ENCODE data around the gene TACR2. TPM values are rescaled to one million over a fixed set of nuclear protein-coding genes. Genes with fewer than 3 reads are reported as not detected.

TACR2 gene
- total and polyA plus RNA-seq, 4 donors = 0.31 to 2.5 (median 0.49) TPM; not detected in 1

- WGBS, 2 donors = 36% methylated on average over 3 of the region's 3 CpGs
- no peaks in the 10 kb centered on the region for H3K4me1 ChIP-seq (ENCODE audit: control insufficient read depth in 1 of 2, insufficient read depth in 2 of 2, low read length in 2 of 2)
- H3K27ac ChIP-seq (ENCODE audit: low read depth in 1 of 2, low read length in 2 of 2) = peak overlapping the region in 1 of 2 donors; percentile 7
- peaks cover 11 to 20% of the 10 kb centered on the region in 2 donors for H3K36me3 ChIP-seq (ENCODE audit: control insufficient read depth in 1 of 2, insufficient read depth in 2 of 2, low read length in 1 of 2)
- ATAC-seq (ENCODE audit: low FRiP score) (peak; percentile 52), DNase-seq (no peak)
- H3K27me3 ChIP-seq (ENCODE audit: control insufficient read depth in 1 of 2, insufficient read depth in 2 of 2, low read length in 1 of 2) = no peaks in the 10 kb centered on the region
- H3K9me3 ChIP-seq (ENCODE audit: control insufficient read depth, low read length) = no peaks in the 10 kb centered on the region
- H3K4me3 ChIP-seq (ENCODE audit: low read length in 2 of 2) = no peak overlapping the region
- intact Hi-C loops (cut with DNase I) = no loop called here
Measured at GRCh38 chr10:69383558-69383957, 33.2 kb downstream of the TACR2 start.

- no peaks in the 10 kb centered on the region for H3K9me3 ChIP-seq (ENCODE audit: control insufficient read depth, low read length)
- 78 to 80% methylated on average over 26 of the region's 26 CpGs for WGBS, 2 donors
- H3K27me3 ChIP-seq (ENCODE audit: control insufficient read depth in 1 of 2, insufficient read depth in 2 of 2, low read length in 1 of 2) = no peaks in the 10 kb centered on the region
- H3K36me3 ChIP-seq (ENCODE audit: control insufficient read depth in 1 of 2, insufficient read depth in 2 of 2, low read length in 1 of 2) = peaks cover 11 to 19% of the 10 kb centered on the region in 2 donors
- ATAC-seq (ENCODE audit: low FRiP score) (peak; percentile 43), DNase-seq (no peak)
- no peak overlapping the region for H3K27ac ChIP-seq (ENCODE audit: low read depth in 1 of 2, low read length in 2 of 2)
- no peak overlapping the region for H3K4me3 ChIP-seq (ENCODE audit: low read length in 2 of 2)
- intact Hi-C loops (cut with DNase I) = no loop called here
- no peaks in the 10 kb centered on the region for H3K4me1 ChIP-seq (ENCODE audit: control insufficient read depth in 1 of 2, insufficient read depth in 2 of 2, low read length in 2 of 2)
Measured at GRCh38 chr10:69382382-69383117, 34.2 kb downstream of the TACR2 start.

GRCh38 chr10:69379800-69380199 lies 36.9 kb downstream of the TACR2 start:
- 94% methylated on average over 16 of the region's 16 CpGs for WGBS, 2 donors
- Histone ChIP-seq H3K4me3 (ENCODE audit: low read length in 2 of 2) (no peak overlapping the region), H3K27ac (ENCODE audit: low read depth in 1 of 2, low read length in 2 of 2) (no peak overlapping the region), H3K9me3 (ENCODE audit: control insufficient read depth, low read length) (no peaks in the 10 kb centered on the region), H3K36me3 (ENCODE audit: control insufficient read depth in 1 of 2, insufficient read depth in 2 of 2, low read length in 1 of 2) (peaks cover 9 to 11% of the 10 kb centered on the region in 2 donors), H3K4me1 (ENCODE audit: control insufficient read depth in 1 of 2, insufficient read depth in 2 of 2, low read length in 2 of 2) (no peaks in the 10 kb centered on the region), H3K27me3 (ENCODE audit: control insufficient read depth in 1 of 2, insufficient read depth in 2 of 2, low read length in 1 of 2) (no peaks in the 10 kb centered on the region)
- ATAC-seq (ENCODE audit: low FRiP score) (no peak), DNase-seq (peak in 1 of 2 donors; percentile 76)
- intact Hi-C loops (cut with DNase I) = loop anchor here in 1 of 2 donors (5.0 kb wide), 1 partner anchor 62 kb away; no protein-coding TSS in a partner anchor

GRCh38 chr10:69377933-69378332 lies 38.8 kb downstream of the TACR2 start:
- intact Hi-C loops (cut with DNase I) = loop anchor here in 1 of 2 donors (5.0 kb wide), 1 partner anchor 61 kb away; no protein-coding TSS in a partner anchor
- Histone ChIP-seq H3K27ac (ENCODE audit: low read depth in 1 of 2, low read length in 2 of 2) (peak overlapping the region in 1 of 2 donors; percentile 71), H3K27me3 (ENCODE audit: control insufficient read depth in 1 of 2, insufficient read depth in 2 of 2, low read length in 1 of 2) (no peaks in the 10 kb centered on the region), H3K4me1 (ENCODE audit: control insufficient read depth in 1 of 2, insufficient read depth in 2 of 2, low read length in 2 of 2) (no peaks in the 10 kb centered on the region), H3K4me3 (ENCODE audit: low read length in 2 of 2) (no peak overlapping the region), H3K9me3 (ENCODE audit: control insufficient read depth, low read length) (no peaks in the 10 kb centered on the region), H3K36me3 (ENCODE audit: control insufficient read depth in 1 of 2, insufficient read depth in 2 of 2, low read length in 1 of 2) (peaks cover 0 to 4% of the 10 kb centered on the region in 2 donors)
- WGBS, 2 donors = 10 to 15% methylated on average over 3 of the region's 3 CpGs
- DNase-seq (no peak), ATAC-seq (ENCODE audit: low FRiP score) (no peak)

GRCh38 chr10:69377191-69377590 lies 39.5 kb downstream of the TACR2 start:
- Histone ChIP-seq H3K4me3 (ENCODE audit: low read length in 2 of 2) (no peak overlapping the region), H3K27me3 (ENCODE audit: control insufficient read depth in 1 of 2, insufficient read depth in 2 of 2, low read length in 1 of 2) (no peaks in the 10 kb centered on the region), H3K36me3 (ENCODE audit: control insufficient read depth in 1 of 2, insufficient read depth in 2 of 2, low read length in 1 of 2) (no peaks in the 10 kb centered on the region), H3K9me3 (ENCODE audit: control insufficient read depth, low read length) (no peaks in the 10 kb centered on the region), H3K27ac (ENCODE audit: low read depth in 1 of 2, low read length in 2 of 2) (peak overlapping the region; percentile 4), H3K4me1 (ENCODE audit: control insufficient read depth in 1 of 2, insufficient read depth in 2 of 2, low read length in 2 of 2) (no peaks in the 10 kb centered on the region)
- WGBS, 2 donors = 77% methylated on average over 6 of the region's 6 CpGs
- intact Hi-C loops (cut with DNase I) = loop anchor here in 1 of 2 donors (5.0 kb wide), 1 partner anchor 60 kb away; no protein-coding TSS in a partner anchor
- ATAC-seq (ENCODE audit: low FRiP score) (no peak), DNase-seq (no peak)

- Histone ChIP-seq H3K4me3 (ENCODE audit: low read length in 2 of 2) (no peak overlapping the region), H3K9me3 (ENCODE audit: control insufficient read depth, low read length) (no peaks in the 10 kb centered on the region), H3K4me1 (ENCODE audit: control insufficient read depth in 1 of 2, insufficient read depth in 2 of 2, low read length in 2 of 2) (no peaks in the 10 kb centered on the region), H3K27me3 (ENCODE audit: control insufficient read depth in 1 of 2, insufficient read depth in 2 of 2, low read length in 1 of 2) (no peaks in the 10 kb centered on the region), H3K27ac (ENCODE audit: low read depth in 1 of 2, low read length in 2 of 2) (peak overlapping the region in 1 of 2 donors; percentile 4), H3K36me3 (ENCODE audit: control insufficient read depth in 1 of 2, insufficient read depth in 2 of 2, low read length in 1 of 2) (no peaks in the 10 kb centered on the region)
- intact Hi-C loops (cut with DNase I) = loop anchor here in 1 of 2 donors (5.0 kb wide), 1 partner anchor 59 kb away; no protein-coding TSS in a partner anchor
- peak in 1 of 2 donors; percentile 49 for DNase-seq
- no peak for ATAC-seq (ENCODE audit: low FRiP score)
- 89% methylated on average over 11 of the region's 11 CpGs for WGBS, 2 donors
Measured at GRCh38 chr10:69376662-69377061, 40.1 kb downstream of the TACR2 start.

GRCh38 chr10:69375307-69376151 lies 41.2 kb downstream of the TACR2 start:
- DNase-seq (peak in 1 of 2 donors; percentile 64), ATAC-seq (ENCODE audit: low FRiP score) (peak; percentile 81)
- no peak overlapping the region for H3K4me3 ChIP-seq (ENCODE audit: low read length in 2 of 2)
- H3K27me3 ChIP-seq (ENCODE audit: control insufficient read depth in 1 of 2, insufficient read depth in 2 of 2, low read length in 1 of 2) = no peaks in the 10 kb centered on the region
- no peaks in the 10 kb centered on the region for H3K4me1 ChIP-seq (ENCODE audit: control insufficient read depth in 1 of 2, insufficient read depth in 2 of 2, low read length in 2 of 2)
- intact Hi-C loops (cut with DNase I) = loop anchor here in 1 of 2 donors (5.0 kb wide), 1 partner anchor 58 kb away; no protein-coding TSS in a partner anchor
- peak overlapping the region in 1 of 2 donors; percentile 46 for H3K27ac ChIP-seq (ENCODE audit: low read depth in 1 of 2, low read length in 2 of 2)
- 6% methylated on average over 19 of the region's 19 CpGs for WGBS, 2 donors
- H3K9me3 ChIP-seq (ENCODE audit: control insufficient read depth, low read length) = no peaks in the 10 kb centered on the region
- H3K36me3 ChIP-seq (ENCODE audit: control insufficient read depth in 1 of 2, insufficient read depth in 2 of 2, low read length in 1 of 2) = no peaks in the 10 kb centered on the region

- H3K4me1 ChIP-seq (ENCODE audit: control insufficient read depth in 1 of 2, insufficient read depth in 2 of 2, low read length in 2 of 2) = no peaks in the 10 kb centered on the region
- H3K27me3 ChIP-seq (ENCODE audit: control insufficient read depth in 1 of 2, insufficient read depth in 2 of 2, low read length in 1 of 2) = no peaks in the 10 kb centered on the region
- intact Hi-C loops (cut with DNase I) = loop anchor here in 1 of 2 donors (5.0 kb wide), 1 partner anchor 58 kb away; no protein-coding TSS in a partner anchor
- peaks cover 0 to 2% of the 10 kb centered on the region in 2 donors for H3K36me3 ChIP-seq (ENCODE audit: control insufficient read depth in 1 of 2, insufficient read depth in 2 of 2, low read length in 1 of 2)
- ATAC-seq (ENCODE audit: low FRiP score) = no peak
- no peaks in the 10 kb centered on the region for H3K9me3 ChIP-seq (ENCODE audit: control insufficient read depth, low read length)
- no peak overlapping the region for H3K4me3 ChIP-seq (ENCODE audit: low read length in 2 of 2)
- WGBS, 2 donors = 83 to 84% methylated on average over 2 of the region's 2 CpGs
- no peak for DNase-seq
- H3K27ac ChIP-seq (ENCODE audit: low read depth in 1 of 2, low read length in 2 of 2) = peak overlapping the region in 1 of 2 donors; percentile 46
Measured at GRCh38 chr10:69374931-69375306, 41.8 kb downstream of the TACR2 start.
